HepG2 (cell line): Measurements from ENCODE around the gene OR6X1. TPM values are rescaled to one million over a fixed set of nuclear protein-coding genes. Genes with fewer than 3 reads are reported as not detected.

ENCODE experiments used
- ATAC-seq: fragments of 200-7000 bp; cut with Tn5 transposase; 3 replicates; pipeline ENCODE4 v1.9.1; 2020; ENCODE audit warnings: mild to moderate bottlenecking, moderate library complexity
- Bru-seq: library from RNA; stranded (reverse); fragments of 400-500 nt; gene quantifications from one replicate; lab custom pipeline; 2021; lab: Mats Ljungman, UMichigan
- BruChase-seq, 2 experiments: library from RNA; stranded (reverse); fragments of 400-500 nt; gene quantifications; one replicate each; lab custom pipeline; 2021; lab: Mats Ljungman, UMichigan
- BruUV-seq: library from RNA; stranded (reverse); fragments of 400-500 nt; replicated peaks from 2 replicates; lab custom pipeline; 2021; lab: Mats Ljungman, UMichigan
- CTCF ChIA-PET: fragments of 300-600 bp; formaldehyde crosslinking; extraction: SDS; loops from one replicate; lab custom pipeline; 2021; ENCODE audit warnings: low total read pairs, inconsistent platforms, low intra/inter-chr PET ratio; lab: Yijun Ruan, JAX
- POLR2A ChIA-PET: fragments of 350-600 bp; sonication (Branson Sonifier 250); formaldehyde crosslinking; loops from one replicate; lab custom pipeline; 2020; ENCODE audit warnings: antibody characterized with exemption, inconsistent platforms; lab: Yijun Ruan, JAX
- DNase-seq: peaks from one replicate; pipeline ENCODE4 v3.0.0-alpha.2; 2015; ENCODE audit warnings: low spot score
- FAIRE-seq: peaks from 3 replicates; lab custom pipeline; 2011; peaks lifted over from hg19 to GRCh38; lab: Jason Lieb, UNC
- H2AFZ ChIP-seq: one replicate; pipeline ENCODE4 v1.6.1; 2011; ENCODE audit warnings: low read length, inconsistent platforms
- H3K27ac ChIP-seq: fragments of 300-600 bp; 3 replicates; pipeline ENCODE4 v1.8.0; 2011; ENCODE audit warnings: mixed run types, mild to moderate bottlenecking, mixed read lengths, low read length, inconsistent platforms; ENCODE audit not compliant: insufficient read depth; ENCODE audit errors: extremely low read length
- H3K27me3 ChIP-seq, 2 experiments: fragments of 200-600 bp in 1 of 2; 2 replicates in 1 of 2; 3 replicates in 1 of 2; pipeline versions ENCODE4 v1.6.0 to v1.8.0; 2011; ENCODE audit warnings: low read length in 2 of 2, mild to moderate bottlenecking in 2 of 2, moderate library complexity in 2 of 2, inconsistent platforms in 1 of 2; ENCODE audit not compliant: insufficient read depth in 2 of 2, control insufficient read depth in 1 of 2
- H3K36me3 ChIP-seq, 2 experiments: fragments of 200-600 bp in 1 of 2; replicated peaks in 1 of 2; 2 replicates in 1 of 2; 3 replicates in 1 of 2; pipeline versions ENCODE4 v1.5.1 to v1.8.0; 2011; ENCODE audit warnings: low read length in 2 of 2, inconsistent platforms in 1 of 2; ENCODE audit not compliant: insufficient read depth in 2 of 2, control insufficient read depth in 1 of 2
- H3K4me1 ChIP-seq: 2 replicates; pipeline ENCODE4 v1.5.1; 2012; ENCODE audit warnings: low read length, inconsistent platforms; ENCODE audit not compliant: insufficient read depth
- H3K4me2 ChIP-seq: 2 replicates; pipeline ENCODE4 v1.6.0; 2011; ENCODE audit warnings: low read depth, low read length, inconsistent platforms
- H3K4me3 ChIP-seq, 3 experiments: fragments of 200-600 bp in 1 of 3; sonication (generic), shearing (Covaris generic) in 1 of 3; replicated peaks in 1 of 3; 2 replicates each; pipeline ENCODE4 v1.5.1; 2011 to 2016; ENCODE audit warnings: low read length in 3 of 3, inconsistent platforms in 2 of 3, low read depth in 2 of 3, mild to moderate bottlenecking in 2 of 3, control low read depth in 1 of 3, mixed read lengths in 1 of 3; ENCODE audit not compliant: insufficient read depth in 1 of 3
- H3K79me2 ChIP-seq: one replicate; pipeline ENCODE4 v1.6.1; 2011; ENCODE audit warnings: low read length, inconsistent platforms; ENCODE audit not compliant: insufficient read depth
- H3K9ac ChIP-seq: 2 replicates; pipeline ENCODE4 v1.6.0; 2011; ENCODE audit warnings: mild to moderate bottlenecking, low read depth, low read length, inconsistent platforms; ENCODE audit not compliant: insufficient read depth
- H3K9me3 ChIP-seq: 2 replicates; pipeline ENCODE4 v1.5.1; 2012; ENCODE audit warnings: mild to moderate bottlenecking, low read length
- H4K20me1 ChIP-seq: 2 replicates; pipeline ENCODE4 v1.6.0; 2011; ENCODE audit warnings: inconsistent platforms, mild to moderate bottlenecking, low read length, moderate library complexity; ENCODE audit not compliant: insufficient read depth
- ETS1 ChIP-seq: sonication (generic); formaldehyde crosslinking; IDR thresholded peaks from 2 replicates; pipeline ENCODE4 v1.4.0; 2020; ENCODE audit warnings: missing genetic modification reagents
- MLLT10 ChIP-seq: sonication (generic); formaldehyde crosslinking; IDR thresholded peaks from 2 replicates; pipeline ENCODE4 v1.4.0; 2020; ENCODE audit warnings: missing genetic modification reagents
- TCF7 ChIP-seq: sonication (generic); IDR thresholded peaks from 2 replicates; pipeline ENCODE4 v1.6.1; 2016; ENCODE audit warnings: antibody characterized with exemption, low read depth
- ZNF44 ChIP-seq: sonication (generic); formaldehyde crosslinking; IDR thresholded peaks from 2 replicates; pipeline ENCODE4 v1.5.1; 2020; ENCODE audit warnings: mild to moderate bottlenecking, missing genetic modification reagents
- WGBS: methylation state at CpG from one replicate; pipeline ENCODE4 v1.1.6; 2017; ENCODE audit warnings: low lambda C conversion rate; 5-methylcytosine and 5-hydroxymethylcytosine counted together
- in situ Hi-C: cut with HindIII; loops from 2 replicates; pipeline ENCODE4 v1.10.0; 2017; ENCODE audit warnings: low pct_unique_long_range_greater_than_20kb; ENCODE audit not compliant: extremely low pct_ligation_motif_present
- intact Hi-C: fragments of 100-400 bp; cut with micrococcal nuclease; formaldehyde crosslinking; loops from one replicate; pipeline ENCODE4 v1.10.0; 2022; ENCODE audit not compliant: unreplicated experiment
- long read RNA-seq, 2 experiments: library from RNA in 1 of 2; library from polyadenylated mRNA in 1 of 2; stranded (forward) in 1 of 2; unstranded in 1 of 2; transcript quantifications; one replicate each; pipeline ENCODE4 v2.0.0, GENCODE V29; 2019 to 2022
- polyA minus RNA-seq, 3 experiments: library from RNA; depleted of rRNA, polyadenylated mRNA; stranded (reverse); fragments of >200 nt; gene quantifications; 2 replicates each; pipeline ENCODE4 v1.2.3, GENCODE V29; 2011; ENCODE audit warnings: low replicate concordance in 1 of 3
- polyA plus RNA-seq, 8 experiments: library from polyadenylated mRNA; depleted of rRNA in 3 of 8; stranded (reverse) in 7 of 8; unstranded in 1 of 8; fragments of >200 nt; fragmentation: Illumina TruSeq in 4 of 8; extraction: Trizol in 4 of 8; gene quantifications; 2 replicates each; pipeline versions ENCODE4 v1.2.1 to v1.2.3, GENCODE V29; 2011 to 2016; ENCODE audit warnings: low read depth in 4 of 8, missing spikeins in 1 of 8, mixed read lengths in 1 of 8; ENCODE audit not compliant: insufficient read depth in 1 of 8
- total RNA-seq, 5 experiments: library from RNA; depleted of rRNA; stranded (reverse); fragments of >200 nt; fragmentation: Illumina TruSeq; extraction: Trizol; gene quantifications; 2 replicates each; pipeline ENCODE4 v1.2.3, GENCODE V29; 2016; ENCODE audit warnings: low read depth in 1 of 5
- TF ChIP-seq, protein P1 (sequence below): sonication (generic); formaldehyde crosslinking; IDR thresholded peaks from 2 replicates; pipeline ENCODE4 v1.8.1; 2023; ENCODE audit warnings: mild to moderate bottlenecking, inconsistent platforms, moderate library complexity, missing genetic modification reagents, borderline replicate concordance
- TF ChIP-seq, protein P2 (sequence below): sonication (generic); formaldehyde crosslinking; IDR thresholded peaks from 2 replicates; pipeline ENCODE4 v1.4.0; 2020; ENCODE audit warnings: mild to moderate bottlenecking, missing genetic modification reagents, borderline replicate concordance
- TF ChIP-seq, protein P3 (sequence below): sonication (generic); formaldehyde crosslinking; IDR thresholded peaks from 2 replicates; pipeline ENCODE4 v1.4.0; 2020; ENCODE audit warnings: missing genetic modification reagents

Gene OR6X1, protein sequence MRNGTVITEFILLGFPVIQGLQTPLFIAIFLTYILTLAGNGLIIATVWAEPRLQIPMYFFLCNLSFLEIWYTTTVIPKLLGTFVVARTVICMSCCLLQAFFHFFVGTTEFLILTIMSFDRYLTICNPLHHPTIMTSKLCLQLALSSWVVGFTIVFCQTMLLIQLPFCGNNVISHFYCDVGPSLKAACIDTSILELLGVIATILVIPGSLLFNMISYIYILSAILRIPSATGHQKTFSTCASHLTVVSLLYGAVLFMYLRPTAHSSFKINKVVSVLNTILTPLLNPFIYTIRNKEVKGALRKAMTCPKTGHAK
- not detected in 2 replicates for total RNA-seq (2016; rRNA removed; fragmentation: Illumina TruSeq; extraction: Trizol)
- not detected in 2 replicates for total RNA-seq (2016; cell fraction: cytosol; rRNA removed; fragmentation: Illumina TruSeq; extraction: Trizol; ENCODE audit: low read depth)
- total RNA-seq (2016; cell fraction: insoluble cytoplasmic fraction; rRNA removed; fragmentation: Illumina TruSeq; extraction: Trizol) = not detected in 2 replicates
- not detected in 2 replicates for total RNA-seq (2016; cell fraction: membrane; rRNA removed; fragmentation: Illumina TruSeq; extraction: Trizol)
- total RNA-seq (2016; cell fraction: nucleus; rRNA removed; fragmentation: Illumina TruSeq; extraction: Trizol) = not detected in 2 replicates
- not detected in 2 replicates for polyA plus RNA-seq (2011; rRNA removed)
- polyA plus RNA-seq (2011; cell fraction: cytosol; rRNA removed) = not detected in 2 replicates
- not detected in 2 replicates for polyA plus RNA-seq (2011; cell fraction: nucleus; rRNA removed)
- not detected in 2 replicates for polyA plus RNA-seq (2012)
- not detected in 2 replicates for polyA plus RNA-seq (2016; cell fraction: cytosol; fragmentation: Illumina TruSeq; extraction: Trizol; ENCODE audit: low read depth)
- polyA plus RNA-seq (2016; cell fraction: insoluble cytoplasmic fraction; fragmentation: Illumina TruSeq; extraction: Trizol; ENCODE audit: low read depth) = not detected in 2 replicates
- polyA plus RNA-seq (2016; cell fraction: membrane; fragmentation: Illumina TruSeq; extraction: Trizol; ENCODE audit: low read depth) = not detected in 2 replicates
- polyA plus RNA-seq (2016; cell fraction: nucleus; fragmentation: Illumina TruSeq; extraction: Trizol; ENCODE audit: insufficient read depth, low read depth) = not detected in 2 replicates
- not detected in 2 replicates for polyA minus RNA-seq (2011; rRNA and poly(A)+ RNA removed; ENCODE audit: low replicate concordance)
- polyA minus RNA-seq (2011; cell fraction: cytosol; rRNA and poly(A)+ RNA removed) = not detected in 2 replicates
- not detected in 2 replicates for polyA minus RNA-seq (2011; cell fraction: nucleus; rRNA and poly(A)+ RNA removed)
- Bru-seq, nascent RNA = not detected
- BruChase-seq, experiment 1, labeled RNA remaining after a 6-hour chase = not detected
- not detected for BruChase-seq, experiment 2, labeled RNA remaining after a 2-hour chase
- long read RNA-seq, experiment 1 = 0 reads
- long read RNA-seq, experiment 2 = 0 reads

GRCh38 chr11:123754101-123754568 is at the start of gene OR6X1:
Gene OR6X1, minus strand, starts transcription at chr11:123754518. Its CDS starts 0 bp downstream, at chr11:123754518.
- no peak within 1 kb of the TSS for H2AFZ ChIP-seq
- H4K20me1 ChIP-seq = no peaks in the 10 kb centered on the region
- intact Hi-C loops = no loop called here
- H3K9me3 ChIP-seq = no peaks in the 10 kb centered on the region
- 13% methylated on average over 3 of the region's 3 CpGs for WGBS
- FAIRE-seq (no peak), ATAC-seq (no peak), DNase-seq (no peak)
- H3K27ac ChIP-seq = no peak within 1 kb of the TSS
- H3K4me2 ChIP-seq = no peak within 1 kb of the TSS
- no peaks in the 10 kb centered on the region for H3K27me3 ChIP-seq
- in situ Hi-C loops = no loop called here
- no peaks in the 10 kb centered on the region for H3K36me3 ChIP-seq
- CTCF ChIA-PET = no interaction called here
- no TSS peak for BruUV-seq
- H3K79me2 ChIP-seq = no peaks in the 10 kb centered on the region
- H3K4me3 ChIP-seq = no peak within 1 kb of the TSS
- POLR2A ChIA-PET = no interaction called here
- H3K4me1 ChIP-seq = no peaks in the 10 kb centered on the region
- H3K9ac ChIP-seq = no peak within 1 kb of the TSS
- TF ChIP-seq, protein P1, sequence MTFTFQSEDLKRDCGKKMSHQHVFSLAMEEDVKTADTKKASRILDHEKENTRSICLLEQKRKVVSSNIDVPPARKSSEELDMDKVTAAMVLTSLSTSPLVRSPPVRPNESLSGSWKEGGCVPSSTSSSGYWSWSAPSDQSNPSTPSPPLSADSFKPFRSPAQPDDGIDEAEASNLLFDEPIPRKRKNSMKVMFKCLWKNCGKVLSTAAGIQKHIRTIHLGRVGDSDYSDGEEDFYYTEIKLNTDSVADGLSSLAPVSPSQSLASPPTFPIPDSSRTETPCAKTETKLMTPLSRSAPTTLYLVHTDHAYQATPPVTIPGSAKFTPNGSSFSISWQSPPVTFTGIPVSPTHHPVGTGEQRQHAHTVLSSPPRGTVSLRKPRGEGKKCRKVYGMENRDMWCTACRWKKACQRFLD (CRISPR knock-in tag) = no peak
- TF ChIP-seq, protein P2, sequence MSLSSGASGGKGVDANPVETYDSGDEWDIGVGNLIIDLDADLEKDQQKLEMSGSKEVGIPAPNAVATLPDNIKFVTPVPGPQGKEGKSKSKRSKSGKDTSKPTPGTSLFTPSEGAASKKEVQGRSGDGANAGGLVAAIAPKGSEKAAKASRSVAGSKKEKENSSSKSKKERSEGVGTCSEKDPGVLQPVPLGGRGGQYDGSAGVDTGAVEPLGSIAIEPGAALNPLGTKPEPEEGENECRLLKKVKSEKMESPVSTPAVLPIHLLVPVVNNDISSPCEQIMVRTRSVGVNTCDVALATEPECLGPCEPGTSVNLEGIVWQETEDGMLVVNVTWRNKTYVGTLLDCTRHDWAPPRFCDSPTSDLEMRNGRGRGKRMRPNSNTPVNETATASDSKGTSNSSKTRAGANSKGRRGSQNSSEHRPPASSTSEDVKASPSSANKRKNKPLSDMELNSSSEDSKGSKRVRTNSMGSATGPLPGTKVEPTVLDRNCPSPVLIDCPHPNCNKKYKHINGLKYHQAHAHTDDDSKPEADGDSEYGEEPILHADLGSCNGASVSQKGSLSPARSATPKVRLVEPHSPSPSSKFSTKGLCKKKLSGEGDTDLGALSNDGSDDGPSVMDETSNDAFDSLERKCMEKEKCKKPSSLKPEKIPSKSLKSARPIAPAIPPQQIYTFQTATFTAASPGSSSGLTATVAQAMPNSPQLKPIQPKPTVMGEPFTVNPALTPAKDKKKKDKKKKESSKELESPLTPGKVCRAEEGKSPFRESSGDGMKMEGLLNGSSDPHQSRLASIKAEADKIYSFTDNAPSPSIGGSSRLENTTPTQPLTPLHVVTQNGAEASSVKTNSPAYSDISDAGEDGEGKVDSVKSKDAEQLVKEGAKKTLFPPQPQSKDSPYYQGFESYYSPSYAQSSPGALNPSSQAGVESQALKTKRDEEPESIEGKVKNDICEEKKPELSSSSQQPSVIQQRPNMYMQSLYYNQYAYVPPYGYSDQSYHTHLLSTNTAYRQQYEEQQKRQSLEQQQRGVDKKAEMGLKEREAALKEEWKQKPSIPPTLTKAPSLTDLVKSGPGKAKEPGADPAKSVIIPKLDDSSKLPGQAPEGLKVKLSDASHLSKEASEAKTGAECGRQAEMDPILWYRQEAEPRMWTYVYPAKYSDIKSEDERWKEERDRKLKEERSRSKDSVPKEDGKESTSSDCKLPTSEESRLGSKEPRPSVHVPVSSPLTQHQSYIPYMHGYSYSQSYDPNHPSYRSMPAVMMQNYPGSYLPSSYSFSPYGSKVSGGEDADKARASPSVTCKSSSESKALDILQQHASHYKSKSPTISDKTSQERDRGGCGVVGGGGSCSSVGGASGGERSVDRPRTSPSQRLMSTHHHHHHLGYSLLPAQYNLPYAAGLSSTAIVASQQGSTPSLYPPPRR (CRISPR knock-in tag) = no peak
- no peak for TF ChIP-seq ETS1 (CRISPR knock-in tag)
- TF ChIP-seq ZNF44 (CRISPR knock-in tag) = no peak
- no peak for TF ChIP-seq MLLT10 (CRISPR knock-in tag)
- TF ChIP-seq, protein P3, sequence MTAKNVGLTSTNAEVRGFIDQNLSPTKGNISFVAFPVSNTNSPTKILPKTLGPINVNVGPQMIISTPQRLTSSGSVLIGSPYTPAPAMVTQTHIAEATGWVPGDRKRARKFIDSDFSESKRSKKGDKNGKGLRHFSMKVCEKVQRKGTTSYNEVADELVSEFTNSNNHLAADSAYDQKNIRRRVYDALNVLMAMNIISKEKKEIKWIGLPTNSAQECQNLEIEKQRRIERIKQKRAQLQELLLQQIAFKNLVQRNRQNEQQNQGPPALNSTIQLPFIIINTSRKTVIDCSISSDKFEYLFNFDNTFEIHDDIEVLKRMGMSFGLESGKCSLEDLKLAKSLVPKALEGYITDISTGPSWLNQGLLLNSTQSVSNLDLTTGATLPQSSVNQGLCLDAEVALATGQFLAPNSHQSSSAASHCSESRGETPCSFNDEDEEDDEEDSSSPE (CRISPR knock-in tag) = no peak
- TF ChIP-seq TCF7 = no peak
